ENCODE measurements around the gene ARHGEF28. TPM values are rescaled to one million over a fixed set of nuclear protein-coding genes. Genes with fewer than 3 reads are reported as not detected.

ARHGEF28 gene
- polyA plus RNA-seq, 4 donors, result 44.1 to 53.1 (median 50.1) TPM

- DNase-seq (ENCODE audit: low read depth in 4 of 4, low spot score in 3 of 4), result no peak
Observed at GRCh38 chr5:73946919-73947602, 321.1 kb downstream of the ARHGEF28 start.

- no peak for DNase-seq (ENCODE audit: low read depth in 4 of 4, low spot score in 3 of 4)
Observed at GRCh38 chr5:73947906-73948640, 322.1 kb downstream of the ARHGEF28 start.

GRCh38 chr5:73948720-73949119 is 322.7 kb downstream of the ARHGEF28 start:
- no peak for DNase-seq (ENCODE audit: low read depth in 4 of 4, low spot score in 3 of 4)

GRCh38 chr5:73950441-73950873 is 324.5 kb downstream of the ARHGEF28 start:
- DNase-seq (ENCODE audit: low read depth in 4 of 4, low spot score in 3 of 4), result no peak

GRCh38 chr5:73950912-73951430 is 325.0 kb downstream of the ARHGEF28 start:
- DNase-seq (ENCODE audit: low read depth in 4 of 4, low spot score in 3 of 4), result no peak

- DNase-seq (ENCODE audit: low read depth in 4 of 4, low spot score in 3 of 4), result no peak
Observed at GRCh38 chr5:73952872-73953271, 326.9 kb downstream of the ARHGEF28 start.

GRCh38 chr5:73954381-73954780 is 328.4 kb downstream of the ARHGEF28 start:
- DNase-seq (ENCODE audit: low read depth in 4 of 4, low spot score in 3 of 4), result no peak

GRCh38 chr5:73955271-73955846 is 329.4 kb downstream of the ARHGEF28 start:
- DNase-seq (ENCODE audit: low read depth in 4 of 4, low spot score in 3 of 4), result no peak

GRCh38 chr5:73957397-73958001 is 331.5 kb downstream of the ARHGEF28 start:
- no peak for DNase-seq (ENCODE audit: low read depth in 4 of 4, low spot score in 3 of 4)

- DNase-seq (ENCODE audit: low read depth in 4 of 4, low spot score in 3 of 4), result no peak
Observed at GRCh38 chr5:73958037-73958436, 332.0 kb downstream of the ARHGEF28 start.

- DNase-seq (ENCODE audit: low read depth in 4 of 4, low spot score in 3 of 4), result no peak
Observed at GRCh38 chr5:73960023-73960422, 334.0 kb downstream of the ARHGEF28 start.

- DNase-seq (ENCODE audit: low read depth in 4 of 4, low spot score in 3 of 4), result no peak
Observed at GRCh38 chr5:73960426-73960825, 334.4 kb downstream of the ARHGEF28 start.

GRCh38 chr5:73962801-73963425 is 336.9 kb downstream of the ARHGEF28 start:
- no peak for DNase-seq (ENCODE audit: low read depth in 4 of 4, low spot score in 3 of 4)

GRCh38 chr5:73964352-73964865 is 338.4 kb downstream of the ARHGEF28 start:
- DNase-seq (ENCODE audit: low read depth in 4 of 4, low spot score in 3 of 4), result no peak

GRCh38 chr5:73966451-73966850 is 340.5 kb downstream of the ARHGEF28 start:
- no peak for DNase-seq (ENCODE audit: low read depth in 4 of 4, low spot score in 3 of 4)

- no peak for DNase-seq (ENCODE audit: low read depth in 4 of 4, low spot score in 3 of 4)
Observed at GRCh38 chr5:73967347-73967746, 341.4 kb downstream of the ARHGEF28 start.

- DNase-seq (ENCODE audit: low read depth in 4 of 4, low spot score in 3 of 4), result no peak
Observed at GRCh38 chr5:73968246-73968645, 342.2 kb downstream of the ARHGEF28 start.

GRCh38 chr5:73968729-73969128 is 342.7 kb downstream of the ARHGEF28 start:
- no peak for DNase-seq (ENCODE audit: low read depth in 4 of 4, low spot score in 3 of 4)

- no peak for DNase-seq (ENCODE audit: low read depth in 4 of 4, low spot score in 3 of 4)
Observed at GRCh38 chr5:73969195-73970036, 343.4 kb downstream of the ARHGEF28 start.

GRCh38 chr5:73971326-73971725 is 345.3 kb downstream of the ARHGEF28 start:
- DNase-seq (ENCODE audit: low read depth in 4 of 4, low spot score in 3 of 4), result no peak

Measured in right renal pelvis (tissue), 4 donors.